Muscle of arm (tissue), 14 donors: ENCODE measurements around the gene BLVRB. TPM values are rescaled to one million over a fixed set of nuclear protein-coding genes. Genes with fewer than 3 reads are reported as not detected.
"Not testable (repeated sequence)": the region's sequence is repeated elsewhere in the genome, so short reads cannot be mapped to it uniquely, and the experiment has no call there.

Experiments
- DNase-seq: peaks from one replicate; pipeline ENCODE4 v3.0.0-alpha.2; 2013
- long read RNA-seq, 11 donors: transcript quantifications; one replicate each; lab custom pipeline, GENCODE V29; 2026
- polyA plus RNA-seq, 12 donors: library from polyadenylated mRNA; unstranded; fragments of 120-200 nt; gene quantifications; one replicate each; pipeline ENCODE4 v1.2.1, GENCODE V29; 2013; ENCODE audit not compliant: insufficient read length in 12 of 12

The BLVRB gene
- polyA plus RNA-seq, result 10 to 100 TPM in 11 of 12 donors, not detected in 1; 21.9 to 68.1 (median 34.1) TPM
- long read RNA-seq, donor 1, transcript BLVRB-201 (5 exons, 873 nt), result major isoform, 92 of 116 reads
- long read RNA-seq, donor 1, transcript BLVRB-204 (3 exons, 676 nt), result minor isoform, 6 of 116 reads
- long read RNA-seq, donor 1, partial matches to known transcripts, result 18 of 116 reads
- long read RNA-seq, donor 1, other reads (novel, unspliced or antisense), result 0 of 116 reads
- long read RNA-seq, donor 2, transcript BLVRB-201 (5 exons, 873 nt), result major isoform, 21 of 22 reads
- long read RNA-seq, donor 2, partial matches to known transcripts, result 0 of 22 reads
- long read RNA-seq, donor 2, other reads (novel, unspliced or antisense), result 0 of 22 reads
- long read RNA-seq, donor 3, transcript BLVRB-201 (5 exons, 873 nt), result major isoform, 7 of 7 reads
- long read RNA-seq, donor 3, partial matches to known transcripts, result 0 of 7 reads
- long read RNA-seq, donor 3, other reads (novel, unspliced or antisense), result 0 of 7 reads
- long read RNA-seq, donor 4, transcript BLVRB-201 (5 exons, 873 nt), result major isoform, 13 of 14 reads
- long read RNA-seq, donor 4, partial matches to known transcripts, result 0 of 14 reads
- long read RNA-seq, donor 4, other reads (novel, unspliced or antisense), result 0 of 14 reads
- long read RNA-seq, donor 5, transcript BLVRB-201 (5 exons, 873 nt), result major isoform, 41 of 43 reads
- long read RNA-seq, donor 5, partial matches to known transcripts, result 0 of 43 reads
- long read RNA-seq, donor 5, other reads (novel, unspliced or antisense), result 0 of 43 reads
- long read RNA-seq, donor 6, transcript BLVRB-201 (5 exons, 873 nt), result major isoform, 14 of 16 reads
- long read RNA-seq, donor 6, partial matches to known transcripts, result 0 of 16 reads
- long read RNA-seq, donor 6, other reads (novel, unspliced or antisense), result 0 of 16 reads
- long read RNA-seq, donor 7, transcript BLVRB-201 (5 exons, 873 nt), result major isoform, 9 of 9 reads
- long read RNA-seq, donor 7, partial matches to known transcripts, result 0 of 9 reads
- long read RNA-seq, donor 7, other reads (novel, unspliced or antisense), result 0 of 9 reads
- long read RNA-seq, donor 8, transcript BLVRB-201 (5 exons, 873 nt), result major isoform, 20 of 20 reads
- long read RNA-seq, donor 8, partial matches to known transcripts, result 0 of 20 reads
- long read RNA-seq, donor 8, other reads (novel, unspliced or antisense), result 0 of 20 reads
- long read RNA-seq, donor 9, transcript BLVRB-201 (5 exons, 873 nt), result major isoform, 27 of 29 reads
- long read RNA-seq, donor 9, partial matches to known transcripts, result 0 of 29 reads
- long read RNA-seq, donor 9, other reads (novel, unspliced or antisense), result 0 of 29 reads
- long read RNA-seq, donor 10, transcript BLVRB-201 (5 exons, 873 nt), result major isoform, 17 of 18 reads
- long read RNA-seq, donor 10, partial matches to known transcripts, result 0 of 18 reads
- long read RNA-seq, donor 10, other reads (novel, unspliced or antisense), result 0 of 18 reads
- long read RNA-seq, donor 11, transcript BLVRB-201 (5 exons, 873 nt), result major isoform, 48 of 59 reads
- long read RNA-seq, donor 11, partial matches to known transcripts, result 11 of 59 reads
- long read RNA-seq, donor 11, other reads (novel, unspliced or antisense), result 0 of 59 reads

- DNase-seq, result peak; percentile 100
These were observed at the start of gene BLVRB for GRCh38 chr19:40465557-40466218. Gene BLVRB, minus strand, starts transcription at chr19:40465745. Its CDS starts 57 bp downstream, at chr19:40465688.

GRCh38 chr19:40513741-40514315 lies 48.3 kb upstream of the BLVRB start:
- no peak for DNase-seq

GRCh38 chr19:40513345-40513678 lies 47.8 kb upstream of the BLVRB start:
- DNase-seq, result no peak

- no peak for DNase-seq
These were observed 47.2 kb upstream of the BLVRB start for GRCh38 chr19:40512473-40513344.

GRCh38 chr19:40512110-40512472 lies 46.5 kb upstream of the BLVRB start:
- no peak for DNase-seq

- no peak for DNase-seq
These were observed 45.9 kb upstream of the BLVRB start for GRCh38 chr19:40511487-40511886.

GRCh38 chr19:40510526-40511115 lies 45.1 kb upstream of the BLVRB start:
- DNase-seq, result no peak

GRCh38 chr19:40508739-40509260 lies 43.3 kb upstream of the BLVRB start:
- no peak for DNase-seq

GRCh38 chr19:40507892-40508291 lies 42.3 kb upstream of the BLVRB start:
- no peak for DNase-seq

- DNase-seq, result no peak
These were observed 40.6 kb upstream of the BLVRB start for GRCh38 chr19:40506099-40506498.

- no peak for DNase-seq
These were observed 37.8 kb upstream of the BLVRB start for GRCh38 chr19:40503320-40503695.

GRCh38 chr19:40502647-40503319 lies 37.2 kb upstream of the BLVRB start:
- no peak for DNase-seq

GRCh38 chr19:40502081-40502480 lies 36.5 kb upstream of the BLVRB start:
- DNase-seq, result no peak

GRCh38 chr19:40501599-40501998 lies 36.1 kb upstream of the BLVRB start:
- no peak for DNase-seq

GRCh38 chr19:40500678-40501530 lies 35.4 kb upstream of the BLVRB start:
- not testable (repeated sequence) for DNase-seq

GRCh38 chr19:40499320-40499719 lies 33.8 kb upstream of the BLVRB start:
- no peak for DNase-seq

- DNase-seq, result no peak
These were observed 31.7 kb upstream of the BLVRB start for GRCh38 chr19:40497214-40497613.
